Astrocyte (in vitro differentiated cells and primary cell): Measurements from ENCODE around the gene CCR5AS.

Experiments used
- DNase-seq: peaks from one replicate; pipeline ENCODE4 v3.0.0-alpha.2; 2010; ENCODE audit warnings: low read depth
- FAIRE-seq: peaks from 2 replicates; lab custom pipeline; 2011; peaks lifted over from hg19 to GRCh38; lab: Jason Lieb, UNC
- H2AFZ ChIP-seq: 2 replicates; pipeline ENCODE4 v1.6.0; 2012; ENCODE audit warnings: low read depth, low read length, inconsistent platforms
- H3K27ac ChIP-seq: 2 replicates; pipeline ENCODE4 v1.5.1; 2011; ENCODE audit warnings: low read depth, low read length, inconsistent platforms
- H3K27me3 ChIP-seq: 2 replicates; pipeline ENCODE4 v1.6.0; 2011; ENCODE audit warnings: low read length, inconsistent platforms; ENCODE audit not compliant: insufficient read depth
- H3K36me3 ChIP-seq: 2 replicates; pipeline ENCODE4 v1.5.1; 2011; ENCODE audit warnings: low read length, inconsistent platforms; ENCODE audit not compliant: insufficient read depth
- H3K4me1 ChIP-seq: 2 replicates; pipeline ENCODE4 v1.5.1; 2011; ENCODE audit warnings: low read length, inconsistent platforms; ENCODE audit not compliant: insufficient read depth
- H3K4me2 ChIP-seq: 2 replicates; pipeline ENCODE4 v1.6.0; 2012; ENCODE audit warnings: low read length, inconsistent platforms
- H3K4me3 ChIP-seq: 2 replicates; pipeline ENCODE4 v1.5.1; 2011; ENCODE audit warnings: low read depth, mild to moderate bottlenecking, low read length, inconsistent platforms; ENCODE audit not compliant: insufficient read depth
- H3K79me2 ChIP-seq: 2 replicates; pipeline ENCODE4 v1.6.0; 2012; ENCODE audit warnings: mild to moderate bottlenecking, low read length, inconsistent platforms; ENCODE audit not compliant: insufficient read depth
- H3K9ac ChIP-seq: 2 replicates; pipeline ENCODE4 v1.6.0; 2012; ENCODE audit warnings: mild to moderate bottlenecking, low read length, inconsistent platforms
- H3K9me3 ChIP-seq: 2 replicates; pipeline ENCODE4 v1.5.1; 2012; ENCODE audit warnings: low read depth, mild to moderate bottlenecking, low read length, inconsistent platforms; ENCODE audit not compliant: insufficient read depth
- H4K20me1 ChIP-seq: 2 replicates; pipeline ENCODE4 v1.6.0; 2012; ENCODE audit warnings: low read length, inconsistent platforms; ENCODE audit not compliant: insufficient read depth
- H3K27ac Mint-ChIP-seq: one replicate; pipeline ENCODE4 v1.8.0; 2021; ENCODE audit warnings: mild to moderate bottlenecking, mixed read lengths; ENCODE audit not compliant: unreplicated experiment
- H3K27me3 Mint-ChIP-seq: one replicate; pipeline ENCODE4 v1.8.0; 2021; ENCODE audit warnings: low read depth, mixed read lengths; ENCODE audit not compliant: unreplicated experiment
- H3K36me3 Mint-ChIP-seq: one replicate; pipeline ENCODE4 v1.8.0; 2021; ENCODE audit warnings: low read depth, mixed read lengths; ENCODE audit not compliant: unreplicated experiment
- H3K4me1 Mint-ChIP-seq: one replicate; pipeline ENCODE4 v1.8.0; 2021; ENCODE audit warnings: low read depth, mixed read lengths; ENCODE audit not compliant: unreplicated experiment
- H3K4me3 Mint-ChIP-seq: one replicate; pipeline ENCODE4 v1.8.0; 2021; ENCODE audit warnings: mild to moderate bottlenecking, moderate library complexity, mixed read lengths; ENCODE audit not compliant: unreplicated experiment
- H3K9me3 Mint-ChIP-seq: one replicate; pipeline ENCODE4 v1.8.0; 2021; ENCODE audit warnings: mild to moderate bottlenecking, mixed read lengths; ENCODE audit not compliant: unreplicated experiment
- EZH2 ChIP-seq: IDR thresholded peaks from 2 replicates; pipeline ENCODE4 v1.6.1; 2012; ENCODE audit warnings: mild to moderate bottlenecking, low read length, inconsistent platforms; ENCODE audit not compliant: insufficient read depth
- TF ChIP-seq, protein P1 (sequence below): IDR thresholded peaks from 2 replicates; pipeline ENCODE4 v1.5.1; 2011; ENCODE audit warnings: low read depth, mild to moderate bottlenecking, inconsistent platforms, low read length, moderate library complexity; ENCODE audit not compliant: insufficient read depth

The CCR5AS gene

DNA sequence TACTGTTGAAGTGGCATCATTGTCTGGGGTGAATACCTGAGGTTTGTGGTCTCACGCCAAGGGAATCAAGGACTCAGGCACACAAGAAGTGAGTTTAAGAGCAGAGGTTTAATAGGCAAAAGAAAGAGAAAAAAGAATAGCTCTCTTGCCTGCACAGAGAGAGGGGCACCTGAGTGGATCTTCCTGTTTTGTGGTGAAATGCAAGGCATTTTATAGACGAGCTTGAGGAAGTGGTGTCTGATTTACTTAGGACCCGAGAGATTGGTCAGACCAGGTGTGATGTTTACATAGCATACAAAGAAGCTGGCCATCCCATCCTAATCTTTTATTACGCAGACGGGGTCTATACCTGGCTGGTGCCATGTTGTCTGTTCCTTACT, 22.9 kb downstream of the CCR5AS start:
- H4K20me1 ChIP-seq, result no peaks in the 10 kb centered on the region
- no peak overlapping the region for H3K27ac Mint-ChIP-seq
- H3K4me1 ChIP-seq, result no peaks in the 10 kb centered on the region
- H3K9ac ChIP-seq, result no peak overlapping the region
- no peak overlapping the region for H2AFZ ChIP-seq
- no peaks in the 10 kb centered on the region for H3K9me3 Mint-ChIP-seq
- no peaks in the 10 kb centered on the region for H3K9me3 ChIP-seq
- no peaks in the 10 kb centered on the region for H3K36me3 ChIP-seq
- H3K4me3 Mint-ChIP-seq, result no peak overlapping the region
- TF ChIP-seq, protein P1, sequence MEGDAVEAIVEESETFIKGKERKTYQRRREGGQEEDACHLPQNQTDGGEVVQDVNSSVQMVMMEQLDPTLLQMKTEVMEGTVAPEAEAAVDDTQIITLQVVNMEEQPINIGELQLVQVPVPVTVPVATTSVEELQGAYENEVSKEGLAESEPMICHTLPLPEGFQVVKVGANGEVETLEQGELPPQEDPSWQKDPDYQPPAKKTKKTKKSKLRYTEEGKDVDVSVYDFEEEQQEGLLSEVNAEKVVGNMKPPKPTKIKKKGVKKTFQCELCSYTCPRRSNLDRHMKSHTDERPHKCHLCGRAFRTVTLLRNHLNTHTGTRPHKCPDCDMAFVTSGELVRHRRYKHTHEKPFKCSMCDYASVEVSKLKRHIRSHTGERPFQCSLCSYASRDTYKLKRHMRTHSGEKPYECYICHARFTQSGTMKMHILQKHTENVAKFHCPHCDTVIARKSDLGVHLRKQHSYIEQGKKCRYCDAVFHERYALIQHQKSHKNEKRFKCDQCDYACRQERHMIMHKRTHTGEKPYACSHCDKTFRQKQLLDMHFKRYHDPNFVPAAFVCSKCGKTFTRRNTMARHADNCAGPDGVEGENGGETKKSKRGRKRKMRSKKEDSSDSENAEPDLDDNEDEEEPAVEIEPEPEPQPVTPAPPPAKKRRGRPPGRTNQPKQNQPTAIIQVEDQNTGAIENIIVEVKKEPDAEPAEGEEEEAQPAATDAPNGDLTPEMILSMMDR, result no peak
- TF ChIP-seq EZH2, result no peak
- FAIRE-seq (no peak), DNase-seq (no peak)
- peaks cover 14% of the 10 kb centered on the region for H3K27me3 ChIP-seq
- no peaks in the 10 kb centered on the region for H3K36me3 Mint-ChIP-seq
- H3K79me2 ChIP-seq, result no peaks in the 10 kb centered on the region
- H3K4me3 ChIP-seq, result no peak overlapping the region
- no peak overlapping the region for H3K27ac ChIP-seq
- peaks cover 2% of the 10 kb centered on the region for H3K27me3 Mint-ChIP-seq
- peaks cover 19% of the 10 kb centered on the region for H3K4me1 Mint-ChIP-seq
- no peak overlapping the region for H3K4me2 ChIP-seq

DNA sequence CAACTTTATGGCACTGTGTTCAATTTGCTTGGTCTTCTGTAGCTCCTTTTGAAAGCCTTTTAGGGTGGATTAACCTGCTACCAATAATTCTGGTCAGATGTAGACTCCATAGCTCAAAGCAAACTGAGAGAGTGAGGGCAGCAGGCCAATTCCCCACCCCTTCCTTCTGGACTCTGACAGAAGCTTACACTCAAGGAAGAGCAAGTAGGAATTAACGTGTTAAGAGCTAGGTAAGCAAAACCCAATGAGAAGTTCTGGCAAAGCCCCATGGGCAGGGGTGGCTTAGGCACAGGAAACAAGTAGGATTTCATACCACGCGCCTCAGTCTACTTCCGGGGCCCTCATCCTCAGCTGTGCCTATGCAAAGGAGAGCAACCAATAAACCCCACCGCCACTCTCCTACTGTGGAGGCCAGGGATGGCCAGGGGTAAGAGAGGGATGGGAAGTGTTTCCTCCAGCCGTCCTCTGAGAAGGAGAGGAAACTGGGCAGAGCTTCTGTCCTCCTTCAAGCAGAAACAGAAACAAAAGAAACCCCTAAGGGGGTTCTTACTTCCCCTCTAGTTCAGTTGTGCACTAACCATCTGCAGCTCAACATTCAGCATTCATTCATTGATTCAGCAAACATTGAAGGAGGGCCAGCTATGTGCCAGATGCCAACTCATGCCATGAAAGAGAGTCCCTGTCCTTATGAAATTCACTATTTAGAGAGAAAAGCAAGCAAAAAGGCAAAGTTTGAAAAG, 23.5 kb downstream of the CCR5AS start:
- Histone ChIP-seq H3K9ac (no peak overlapping the region), H3K4me1 (no peaks in the 10 kb centered on the region), H3K27me3 (peaks cover 14% of the 10 kb centered on the region), H3K79me2 (no peaks in the 10 kb centered on the region), H3K9me3 (no peaks in the 10 kb centered on the region), H3K4me2 (no peak overlapping the region), H3K4me3 (no peak overlapping the region), H3K36me3 (no peaks in the 10 kb centered on the region), H4K20me1 (no peaks in the 10 kb centered on the region), H2AFZ (no peak overlapping the region), H3K27ac (no peak overlapping the region)
- no peak overlapping the region for H3K27ac Mint-ChIP-seq
- DNase-seq (no peak), FAIRE-seq (no peak)
- H3K9me3 Mint-ChIP-seq, result no peaks in the 10 kb centered on the region
- H3K36me3 Mint-ChIP-seq, result no peaks in the 10 kb centered on the region
- no peak overlapping the region for H3K4me3 Mint-ChIP-seq
- peaks cover 2% of the 10 kb centered on the region for H3K27me3 Mint-ChIP-seq
- peaks cover 19% of the 10 kb centered on the region for H3K4me1 Mint-ChIP-seq
- no peak for TF ChIP-seq EZH2
- TF ChIP-seq, protein P1, result no peak

DNA sequence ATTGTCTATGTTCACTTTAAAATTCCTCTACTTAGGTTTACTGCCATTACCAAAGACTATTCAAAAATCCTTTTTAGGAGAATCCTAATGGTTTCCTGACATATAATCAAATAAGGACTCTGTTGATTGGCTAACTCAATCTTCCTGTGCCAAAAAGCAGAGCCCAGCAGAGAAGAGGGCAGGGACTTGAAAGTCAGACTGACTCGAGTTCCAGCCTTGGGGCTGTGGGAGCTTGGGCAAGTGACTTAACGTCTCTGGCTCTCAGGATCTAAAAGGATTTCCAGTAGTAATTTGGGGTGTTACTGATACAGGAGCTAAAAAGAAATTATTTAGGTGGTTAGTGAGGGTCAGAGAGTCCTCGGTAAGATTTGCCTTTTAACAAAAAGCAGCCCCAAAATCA, 25.2 kb downstream of the CCR5AS start:
- DNase-seq, result no peak
- Histone ChIP-seq H3K9ac (no peak overlapping the region), H3K79me2 (no peaks in the 10 kb centered on the region), H3K9me3 (no peaks in the 10 kb centered on the region), H3K36me3 (no peaks in the 10 kb centered on the region), H3K4me1 (no peaks in the 10 kb centered on the region), H3K27me3 (peaks cover 21% of the 10 kb centered on the region), H3K4me3 (no peak overlapping the region), H4K20me1 (no peaks in the 10 kb centered on the region), H3K4me2 (no peak overlapping the region), H3K27ac (no peak overlapping the region), H2AFZ (no peak overlapping the region)
- H3K9me3 Mint-ChIP-seq, result no peaks in the 10 kb centered on the region
- H3K4me3 Mint-ChIP-seq, result no peak overlapping the region
- H3K27me3 Mint-ChIP-seq, result peaks cover 6% of the 10 kb centered on the region
- H3K27ac Mint-ChIP-seq, result no peak overlapping the region
- TF ChIP-seq, protein P1, result no peak
- no peaks in the 10 kb centered on the region for H3K36me3 Mint-ChIP-seq
- peaks cover 17% of the 10 kb centered on the region for H3K4me1 Mint-ChIP-seq
- no peak for FAIRE-seq
